Measurements from ENCODE around the gene DDAH2. TPM values are rescaled to one million over a fixed set of nuclear protein-coding genes. Genes with fewer than 3 reads are reported as not detected.

Gene DDAH2
- total RNA-seq, 2 donors from 2014 or later: 136 TPM

DNA sequence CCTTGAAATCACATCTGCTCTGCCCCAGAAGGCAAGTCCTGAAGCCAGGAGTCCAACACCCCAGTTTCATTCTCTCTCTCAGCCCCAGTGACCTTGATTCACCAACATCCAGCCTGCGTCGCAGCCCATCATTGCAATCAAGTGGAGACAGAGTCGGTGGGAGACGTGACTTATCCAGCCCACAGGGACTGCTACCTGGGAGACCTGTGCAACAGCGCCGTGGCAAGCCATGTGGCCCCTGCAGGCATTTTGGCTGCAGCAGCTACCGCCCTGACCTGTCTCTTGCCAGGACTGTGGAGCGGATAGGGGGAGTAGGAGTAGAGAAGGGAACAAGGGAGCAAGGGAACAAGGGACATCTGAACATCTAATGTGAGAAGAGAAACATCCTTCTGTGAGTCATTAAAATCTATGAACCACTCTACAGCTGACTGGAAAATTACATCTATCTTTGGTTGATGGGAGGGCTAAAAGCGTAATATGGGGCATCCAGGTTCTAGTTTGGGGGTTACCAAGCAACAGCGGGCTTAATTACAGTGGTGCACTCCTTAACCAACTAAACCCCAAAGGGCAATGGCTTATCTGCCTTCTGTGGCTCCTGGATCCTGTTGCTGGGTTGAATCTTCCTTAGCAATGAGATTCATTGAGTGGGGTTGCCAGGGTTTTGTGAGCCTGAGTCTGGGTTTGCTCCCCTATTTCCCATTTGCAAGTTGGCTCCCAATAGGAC lies 11.4 kb downstream of the DDAH2 start:
- TF ChIP-seq, protein P1, sequence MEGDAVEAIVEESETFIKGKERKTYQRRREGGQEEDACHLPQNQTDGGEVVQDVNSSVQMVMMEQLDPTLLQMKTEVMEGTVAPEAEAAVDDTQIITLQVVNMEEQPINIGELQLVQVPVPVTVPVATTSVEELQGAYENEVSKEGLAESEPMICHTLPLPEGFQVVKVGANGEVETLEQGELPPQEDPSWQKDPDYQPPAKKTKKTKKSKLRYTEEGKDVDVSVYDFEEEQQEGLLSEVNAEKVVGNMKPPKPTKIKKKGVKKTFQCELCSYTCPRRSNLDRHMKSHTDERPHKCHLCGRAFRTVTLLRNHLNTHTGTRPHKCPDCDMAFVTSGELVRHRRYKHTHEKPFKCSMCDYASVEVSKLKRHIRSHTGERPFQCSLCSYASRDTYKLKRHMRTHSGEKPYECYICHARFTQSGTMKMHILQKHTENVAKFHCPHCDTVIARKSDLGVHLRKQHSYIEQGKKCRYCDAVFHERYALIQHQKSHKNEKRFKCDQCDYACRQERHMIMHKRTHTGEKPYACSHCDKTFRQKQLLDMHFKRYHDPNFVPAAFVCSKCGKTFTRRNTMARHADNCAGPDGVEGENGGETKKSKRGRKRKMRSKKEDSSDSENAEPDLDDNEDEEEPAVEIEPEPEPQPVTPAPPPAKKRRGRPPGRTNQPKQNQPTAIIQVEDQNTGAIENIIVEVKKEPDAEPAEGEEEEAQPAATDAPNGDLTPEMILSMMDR (IDR thresholded peaks at IDR 0.05): no peak
- Histone ChIP-seq H3K9me3 (no peaks in the 10 kb centered on the region), H3K4me1 (ENCODE audit: control insufficient read depth in 1 of 2, low read depth in 2 of 2) (no peaks in the 10 kb centered on the region), H3K4me3 (no peak overlapping the region), H3K36me3 (no peaks in the 10 kb centered on the region), H3K27me3 (replicated peaks; ENCODE audit: insufficient read depth) (no peaks in the 10 kb centered on the region), H3K27ac (no peak overlapping the region)
- ATAC-seq (ENCODE audit: insufficient number of reproducible peaks, low FRiP score, low read depth) (no peak), DNase-seq (ENCODE audit: low spot score) (no peak)

DNA sequence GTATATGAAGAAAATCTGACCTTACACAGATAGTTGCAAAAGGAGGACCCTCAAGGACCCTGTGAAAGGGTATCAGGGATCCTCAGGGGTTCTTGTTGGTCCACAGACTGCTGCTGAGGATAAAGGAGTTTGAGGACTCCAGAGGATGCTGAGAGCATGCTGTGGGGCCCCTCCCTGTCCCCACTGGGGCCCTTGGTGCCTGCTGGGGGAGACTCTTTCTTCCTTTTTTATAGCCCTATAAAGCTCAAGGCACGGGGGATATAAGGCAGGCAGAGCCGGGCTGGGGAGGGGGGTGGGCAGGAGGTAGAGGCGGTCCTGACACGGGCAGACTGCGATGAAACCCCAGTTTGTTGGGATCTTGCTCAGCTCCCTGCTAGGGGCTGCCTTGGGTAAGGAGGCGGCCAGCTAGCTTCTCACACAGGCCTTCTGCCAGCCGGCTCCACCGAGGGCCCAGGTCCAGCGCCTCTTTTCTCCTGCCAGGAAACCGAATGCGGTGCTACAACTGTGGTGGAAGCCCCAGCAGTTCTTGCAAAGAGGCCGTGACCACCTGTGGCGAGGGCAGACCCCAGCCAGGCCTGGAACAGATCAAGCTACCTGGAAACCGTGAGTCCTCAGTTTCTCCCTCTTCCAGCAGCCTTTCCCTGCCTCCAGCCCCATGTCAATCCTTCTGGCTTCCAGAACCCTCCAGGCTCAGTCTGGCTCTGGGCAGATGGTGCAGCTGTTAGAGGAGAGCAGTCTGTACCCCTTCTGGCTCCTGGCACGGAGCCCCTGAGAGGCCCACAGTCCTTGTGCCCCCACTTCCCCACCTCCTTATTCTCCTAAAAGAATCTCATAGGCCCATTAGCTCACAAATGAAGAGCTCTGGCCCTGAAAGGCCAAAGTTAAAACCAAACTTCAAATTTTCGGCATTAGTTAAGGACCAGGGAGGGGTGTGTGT lies 13.8 kb downstream of the DDAH2 start, which contains the start of gene LY6G6D:
LY6G6D (plus strand) TSS at position 327 of the 937 bp plus-strand sequence; CDS start at position 335, 8 bp downstream.
- TF ChIP-seq, protein P1 (IDR thresholded peaks at IDR 0.05): no peak
- no peak within 1 kb of the TSS for H3K4me3 ChIP-seq

DNA sequence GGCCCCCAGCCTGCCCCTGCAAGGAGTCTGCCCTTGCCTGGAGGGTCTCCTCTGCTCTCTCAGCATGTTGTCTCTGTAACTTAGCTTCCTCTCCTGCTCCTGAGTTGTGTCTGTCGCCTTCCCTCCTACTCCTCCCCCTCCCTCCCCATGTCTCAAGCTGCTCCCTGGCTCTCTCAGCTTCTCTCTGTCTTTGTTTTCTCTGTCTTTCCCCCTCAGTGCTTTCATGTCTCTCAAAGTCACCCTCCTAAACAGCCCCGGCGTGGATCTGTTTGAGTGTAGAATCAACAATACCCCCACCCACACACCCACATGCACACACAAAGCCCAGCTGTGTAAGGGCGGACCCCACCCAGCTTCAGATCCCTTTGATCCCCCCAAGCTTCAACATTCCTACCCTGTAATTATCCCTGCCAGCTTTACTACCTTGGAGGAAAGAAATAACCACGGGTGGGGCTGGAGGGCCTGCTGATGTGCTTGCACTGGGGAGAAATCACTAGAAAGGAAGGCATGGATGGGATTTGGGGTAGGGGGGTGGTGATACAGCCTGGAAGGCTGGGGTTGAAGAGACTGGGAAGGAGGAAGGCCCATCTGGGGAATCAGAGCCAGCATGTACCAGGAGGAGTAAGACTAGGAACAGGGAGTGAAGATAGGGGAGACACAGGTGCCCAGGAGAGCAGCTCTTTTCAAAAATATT lies 15.0 kb downstream of the DDAH2 start:
- Histone ChIP-seq H3K27me3 (replicated peaks; ENCODE audit: insufficient read depth) (no peaks in the 10 kb centered on the region), H3K4me3 (no peak overlapping the region), H3K4me1 (ENCODE audit: control insufficient read depth in 1 of 2, low read depth in 2 of 2) (no peaks in the 10 kb centered on the region), H3K27ac (no peak overlapping the region), H3K9me3 (no peaks in the 10 kb centered on the region), H3K36me3 (no peaks in the 10 kb centered on the region)
- TF ChIP-seq, protein P1 (IDR thresholded peaks at IDR 0.05): no peak
- ATAC-seq (ENCODE audit: insufficient number of reproducible peaks, low FRiP score, low read depth): no peak
- no peak for DNase-seq (ENCODE audit: low spot score)

More for the DNA sequence above, 13.8 kb downstream of the DDAH2 start, which contains the start of gene LY6G6D:
- no peaks in the 10 kb centered on the region for H3K9me3 ChIP-seq
- ATAC-seq (ENCODE audit: insufficient number of reproducible peaks, low FRiP score, low read depth) (no peak), DNase-seq (ENCODE audit: low spot score) (no peak)
- no peaks in the 10 kb centered on the region for H3K4me1 ChIP-seq (ENCODE audit: control insufficient read depth in 1 of 2, low read depth in 2 of 2)
- no peaks in the 10 kb centered on the region for H3K27me3 ChIP-seq (replicated peaks; ENCODE audit: insufficient read depth)
- no peaks in the 10 kb centered on the region for H3K36me3 ChIP-seq
- no peak within 1 kb of the TSS for H3K27ac ChIP-seq

GRCh38 chr6:31713465-31713864 lies 15.6 kb downstream of the DDAH2 start:
- Histone ChIP-seq H3K9me3 (no peaks in the 10 kb centered on the region), H3K4me1 (ENCODE audit: control insufficient read depth in 1 of 2, low read depth in 2 of 2) (no peaks in the 10 kb centered on the region), H3K4me3 (no peak overlapping the region), H3K36me3 (no peaks in the 10 kb centered on the region), H3K27ac (no peak overlapping the region), H3K27me3 (replicated peaks; ENCODE audit: insufficient read depth) (no peaks in the 10 kb centered on the region)
- TF ChIP-seq, protein P1 (IDR thresholded peaks at IDR 0.05): no peak
- no peak for DNase-seq (ENCODE audit: low spot score)
- no peak for ATAC-seq (ENCODE audit: insufficient number of reproducible peaks, low FRiP score, low read depth)
